ENCODE results near the gene CNIH2.
"Not testable (repeated sequence)": the region's sequence is repeated elsewhere in the genome, so short reads cannot be mapped to it uniquely, and the experiment has no call there.

CNIH2 gene

DNA sequence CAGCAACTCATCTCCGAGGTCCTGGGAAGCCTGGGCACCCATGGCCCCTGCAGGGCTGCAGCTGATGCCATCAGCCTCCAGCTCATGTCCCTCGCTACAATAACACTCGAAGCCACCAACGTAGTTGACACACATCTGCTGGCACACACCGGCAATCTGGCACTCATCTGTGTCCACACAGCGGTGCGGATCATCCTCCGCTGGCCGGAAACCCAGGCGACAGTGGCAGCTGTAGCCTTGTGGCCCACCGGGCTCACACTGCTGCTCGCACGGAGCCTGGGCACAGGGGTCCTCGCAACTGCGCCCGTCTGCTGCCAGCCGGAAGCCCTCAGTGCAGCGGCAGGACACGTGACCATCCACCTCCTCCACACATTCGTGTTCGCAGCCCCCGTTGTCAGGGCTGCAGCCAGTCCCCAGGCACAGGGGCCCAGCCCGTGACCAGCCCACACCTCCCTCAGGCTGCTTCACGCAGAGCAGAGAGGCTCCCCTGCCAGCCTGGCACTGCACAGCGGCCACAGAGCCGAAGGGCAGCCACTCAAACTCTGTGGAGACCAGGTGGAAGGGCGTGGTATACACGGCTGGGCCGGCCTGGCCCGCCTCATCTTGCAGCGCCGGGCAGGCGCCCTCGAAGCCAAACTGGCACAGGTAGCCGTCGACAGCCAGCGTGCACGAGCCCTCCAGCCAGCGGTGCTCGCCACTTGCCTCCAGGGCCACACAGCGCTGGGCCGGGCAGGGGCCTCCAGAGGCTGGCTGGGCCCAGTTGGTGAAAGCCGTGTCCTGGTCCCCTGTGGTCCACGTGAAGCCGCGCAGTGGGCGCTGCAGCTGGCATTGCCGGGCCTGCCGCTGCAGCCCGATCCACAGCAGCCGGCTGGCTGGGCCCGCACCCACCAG lies 38.2 kb downstream of the CNIH2 start:
- no peak for DNase-seq (ENCODE audit: extremely low spot score)
- no peak for TF ChIP-seq FOXK2 (IDR thresholded peaks at IDR 0.05)
- TF ChIP-seq, protein P1, sequence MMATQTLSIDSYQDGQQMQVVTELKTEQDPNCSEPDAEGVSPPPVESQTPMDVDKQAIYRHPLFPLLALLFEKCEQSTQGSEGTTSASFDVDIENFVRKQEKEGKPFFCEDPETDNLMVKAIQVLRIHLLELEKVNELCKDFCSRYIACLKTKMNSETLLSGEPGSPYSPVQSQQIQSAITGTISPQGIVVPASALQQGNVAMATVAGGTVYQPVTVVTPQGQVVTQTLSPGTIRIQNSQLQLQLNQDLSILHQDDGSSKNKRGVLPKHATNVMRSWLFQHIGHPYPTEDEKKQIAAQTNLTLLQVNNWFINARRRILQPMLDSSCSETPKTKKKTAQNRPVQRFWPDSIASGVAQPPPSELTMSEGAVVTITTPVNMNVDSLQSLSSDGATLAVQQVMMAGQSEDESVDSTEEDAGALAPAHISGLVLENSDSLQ (IDR thresholded peaks at IDR 0.05): no peak
- no peak for TF ChIP-seq CTBP1 (IDR thresholded peaks at IDR 0.05; ENCODE audit: borderline replicate concordance)
- no peak for TF ChIP-seq FOXM1 (IDR thresholded peaks at IDR 0.05; ENCODE audit: borderline replicate concordance)
- TF ChIP-seq ZNF384 (IDR thresholded peaks at IDR 0.05): no peak
- TF ChIP-seq HDGF (IDR thresholded peaks at IDR 0.05; ENCODE audit: borderline replicate concordance): no peak
- TF ChIP-seq FOXA1 (IDR thresholded peaks at IDR 0.05): no peak
- TF ChIP-seq SP1 (IDR thresholded peaks at IDR 0.05): no peak
- TF ChIP-seq L3MBTL2 (conservative IDR thresholded peaks at IDR 0.05): no peak
- TF ChIP-seq TARDBP (IDR thresholded peaks at IDR 0.05): no peak
- no peak for TF ChIP-seq LEF1 (IDR thresholded peaks at IDR 0.05; ENCODE audit: borderline replicate concordance)
- no peak for TF ChIP-seq NFRKB (IDR thresholded peaks at IDR 0.05)
- TF ChIP-seq SUZ12 (IDR thresholded peaks at IDR 0.05): no peak
- TF ChIP-seq BHLHE40 (IDR thresholded peaks at IDR 0.05; ENCODE audit: borderline replicate concordance): no peak
- TF ChIP-seq ARNT (IDR thresholded peaks at IDR 0.05): no peak
- TF ChIP-seq ELF4 (IDR thresholded peaks at IDR 0.05): no peak
- POLR2A ChIA-PET: interaction anchor here (0.7 to 1.5 kb wide), 2 partner anchors 17 to 27 kb away, joined by 3 to 6 read pairs; partner anchors contain the start of gene YIF1A
- CTCF ChIA-PET: no interaction called here

DNA sequence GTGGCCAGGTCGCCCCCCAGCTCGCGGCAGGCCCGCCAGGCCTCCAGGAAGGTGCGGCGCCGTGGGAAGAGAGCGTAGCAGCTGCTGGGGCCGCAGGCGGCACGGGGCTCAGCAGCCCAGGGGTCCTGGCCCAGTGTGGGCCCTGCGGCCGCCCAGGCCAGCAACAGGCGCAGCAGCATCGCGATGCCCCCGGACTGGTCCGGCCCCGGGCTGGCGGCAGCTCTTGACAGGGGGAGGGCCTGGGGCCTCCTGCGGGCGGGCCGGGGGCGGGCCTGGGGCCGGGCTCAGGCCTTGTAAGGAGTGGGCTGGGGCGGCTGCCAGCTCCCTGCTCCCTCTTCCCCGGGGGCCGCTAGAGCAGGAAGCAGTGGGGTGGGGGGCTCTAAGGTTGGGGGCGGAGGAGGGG lies 38.9 kb downstream of the CNIH2 start, which contains the start of gene CD248:
Gene CD248 (minus strand): TSS at position 196 of the 403 bp plus-strand sequence. CDS start 17 bp downstream, at position 179.
- POLR2A ChIA-PET: no interaction called here
- CTCF ChIA-PET: no interaction called here
- DNase-seq (ENCODE audit: extremely low spot score): no peak
- no peak for TF ChIP-seq CTBP1 (IDR thresholded peaks at IDR 0.05; ENCODE audit: borderline replicate concordance)
- no peak for TF ChIP-seq SUZ12 (IDR thresholded peaks at IDR 0.05)
- TF ChIP-seq TARDBP (IDR thresholded peaks at IDR 0.05): no peak
- TF ChIP-seq ELF4 (IDR thresholded peaks at IDR 0.05): no peak
- TF ChIP-seq LEF1 (IDR thresholded peaks at IDR 0.05; ENCODE audit: borderline replicate concordance): no peak
- TF ChIP-seq FOXM1 (IDR thresholded peaks at IDR 0.05; ENCODE audit: borderline replicate concordance): no peak
- TF ChIP-seq ZNF384 (IDR thresholded peaks at IDR 0.05): no peak

DNA sequence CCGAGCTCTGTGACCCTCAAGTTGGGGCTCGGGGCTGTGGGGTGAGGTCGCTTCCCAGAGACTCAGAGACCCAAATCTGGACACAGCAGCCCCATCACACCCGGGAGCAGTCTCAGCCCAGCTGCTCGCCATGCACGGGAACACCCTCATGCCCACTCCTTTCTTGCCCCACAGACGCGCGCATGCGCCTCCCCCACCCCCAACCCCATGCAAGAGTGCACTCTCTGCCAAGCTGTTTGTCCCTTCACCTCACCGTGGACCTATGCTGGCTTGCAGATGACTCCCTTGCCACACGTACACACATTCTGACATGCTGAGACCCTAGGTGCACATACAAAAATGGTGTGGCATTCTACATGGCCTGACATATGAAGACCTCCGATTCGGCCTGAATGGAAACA lies 39.3 kb downstream of the CNIH2 start:
- CTCF ChIA-PET: no interaction called here
- TF ChIP-seq LEF1 (IDR thresholded peaks at IDR 0.05; ENCODE audit: borderline replicate concordance): no peak
- TF ChIP-seq CTBP1 (IDR thresholded peaks at IDR 0.05; ENCODE audit: borderline replicate concordance): no peak
- TF ChIP-seq ZNF384 (IDR thresholded peaks at IDR 0.05): no peak
- no peak for TF ChIP-seq ARNT (IDR thresholded peaks at IDR 0.05)
- TF ChIP-seq L3MBTL2 (conservative IDR thresholded peaks at IDR 0.05): no peak
- no peak for TF ChIP-seq ELF4 (IDR thresholded peaks at IDR 0.05)
- TF ChIP-seq FOXK2 (IDR thresholded peaks at IDR 0.05): no peak
- no peak for TF ChIP-seq FOXM1 (IDR thresholded peaks at IDR 0.05; ENCODE audit: borderline replicate concordance)
- TF ChIP-seq, protein P1 (IDR thresholded peaks at IDR 0.05): no peak
- TF ChIP-seq FOXA1 (IDR thresholded peaks at IDR 0.05): no peak
- TF ChIP-seq TARDBP (IDR thresholded peaks at IDR 0.05): no peak
- no peak for TF ChIP-seq HDGF (IDR thresholded peaks at IDR 0.05; ENCODE audit: borderline replicate concordance)
- TF ChIP-seq NFRKB (IDR thresholded peaks at IDR 0.05): no peak
- DNase-seq (ENCODE audit: extremely low spot score): no peak
- POLR2A ChIA-PET: interaction anchor here (0.9 kb wide), 1 partner anchor 28 kb away, joined by 4 read pairs; the partner anchor contains the start of gene YIF1A

DNA sequence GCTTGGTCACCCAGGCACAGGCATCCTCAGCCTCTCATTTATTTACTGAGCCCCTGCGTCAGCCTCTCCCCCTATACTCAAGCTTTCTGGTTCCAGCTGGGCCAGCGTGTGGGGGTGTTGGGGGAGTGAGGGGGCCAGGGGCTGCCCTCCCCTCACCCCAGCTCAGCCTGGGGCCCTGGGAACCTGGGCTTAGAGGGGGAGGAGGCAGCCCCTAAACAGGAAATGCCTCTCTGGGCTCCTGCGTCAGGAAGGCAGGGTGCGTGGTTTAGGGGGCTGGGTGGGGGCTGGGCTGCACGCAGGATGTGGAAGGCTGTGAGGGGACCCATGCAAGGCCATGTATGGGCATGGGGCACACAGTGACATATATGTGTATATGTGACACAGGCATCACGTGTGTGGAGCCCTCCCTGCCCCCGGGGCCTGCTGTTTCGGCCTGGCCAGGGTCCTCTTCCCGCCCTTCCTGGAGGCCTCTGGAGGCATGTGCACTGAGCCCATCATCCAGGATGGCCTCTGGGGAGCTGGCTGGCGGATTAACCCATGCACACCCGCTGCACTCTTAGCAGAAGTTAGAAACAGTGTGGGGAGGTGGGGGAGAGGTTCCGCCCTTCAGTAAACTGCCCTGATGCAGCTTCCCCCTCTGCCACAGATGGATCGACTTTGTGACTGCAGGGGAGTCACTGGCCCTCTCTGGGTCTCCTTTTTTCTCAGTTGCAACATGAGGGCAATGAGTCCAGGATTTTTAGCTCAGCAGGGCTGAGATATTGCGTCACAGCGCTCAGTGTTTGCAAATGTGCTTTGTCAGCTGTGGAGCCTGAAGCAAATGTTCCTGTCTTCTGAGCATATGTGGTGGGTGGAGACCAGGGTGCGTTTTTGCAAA lies 40.0 kb downstream of the CNIH2 start:
- TF ChIP-seq, protein P1 (IDR thresholded peaks at IDR 0.05): no peak
- TF ChIP-seq BHLHE40 (IDR thresholded peaks at IDR 0.05; ENCODE audit: borderline replicate concordance) (no peak), CTBP1 (IDR thresholded peaks at IDR 0.05; ENCODE audit: borderline replicate concordance) (no peak), FOXK2 (IDR thresholded peaks at IDR 0.05) (no peak), LEF1 (IDR thresholded peaks at IDR 0.05; ENCODE audit: borderline replicate concordance) (no peak), SP1 (IDR thresholded peaks at IDR 0.05) (no peak), ELF4 (IDR thresholded peaks at IDR 0.05) (no peak), HDGF (IDR thresholded peaks at IDR 0.05; ENCODE audit: borderline replicate concordance) (no peak), FOXA1 (IDR thresholded peaks at IDR 0.05) (no peak), ZNF384 (IDR thresholded peaks at IDR 0.05) (no peak), SUZ12 (IDR thresholded peaks at IDR 0.05) (no peak), NFRKB (IDR thresholded peaks at IDR 0.05) (no peak), ARNT (IDR thresholded peaks at IDR 0.05) (no peak), L3MBTL2 (conservative IDR thresholded peaks at IDR 0.05) (no peak), FOXM1 (IDR thresholded peaks at IDR 0.05; ENCODE audit: borderline replicate concordance) (no peak), TARDBP (IDR thresholded peaks at IDR 0.05) (no peak)
- ChIA-PET POLR2A (interaction anchor here (0.9 to 1.1 kb wide), 2 partner anchors 12 to 29 kb away, joined by 3 to 4 read pairs; partner anchors contain the start of gene YIF1A), CTCF (no interaction called here)
- DNase-seq (ENCODE audit: extremely low spot score): no peak

DNA sequence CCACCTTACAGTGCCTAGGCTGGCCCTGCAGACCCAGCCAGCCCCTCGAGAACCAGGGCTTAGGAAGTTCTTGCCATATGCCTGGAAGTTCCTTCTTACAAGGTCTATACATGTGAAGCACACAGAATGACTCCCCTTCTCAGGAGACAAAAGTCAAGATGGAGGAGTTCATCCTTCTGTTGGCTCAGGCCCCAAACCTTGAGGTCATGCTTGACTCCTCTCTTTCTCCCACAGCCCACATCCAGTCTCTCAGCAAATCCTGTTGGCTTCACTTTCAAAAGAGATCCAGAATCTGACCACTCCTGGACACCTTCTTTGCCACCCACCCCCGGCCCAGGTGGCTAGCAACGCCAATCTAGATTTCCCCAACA lies 40.6 kb downstream of the CNIH2 start:
- ChIA-PET POLR2A (interaction anchor here (1.1 kb wide), 1 partner anchor 13 kb away, joined by 3 read pairs; no protein-coding TSS in a partner anchor), CTCF (no interaction called here)
- TF ChIP-seq FOXM1 (IDR thresholded peaks at IDR 0.05; ENCODE audit: borderline replicate concordance): no peak
- no peak for TF ChIP-seq BHLHE40 (IDR thresholded peaks at IDR 0.05; ENCODE audit: borderline replicate concordance)
- TF ChIP-seq ARNT (IDR thresholded peaks at IDR 0.05): no peak
- TF ChIP-seq, protein P1 (IDR thresholded peaks at IDR 0.05): no peak
- no peak for TF ChIP-seq FOXA1 (IDR thresholded peaks at IDR 0.05)
- no peak for TF ChIP-seq SP1 (IDR thresholded peaks at IDR 0.05)
- no peak for TF ChIP-seq NFRKB (IDR thresholded peaks at IDR 0.05)
- TF ChIP-seq HDGF (IDR thresholded peaks at IDR 0.05; ENCODE audit: borderline replicate concordance): no peak
- no peak for TF ChIP-seq ELF4 (IDR thresholded peaks at IDR 0.05)
- no peak for DNase-seq (ENCODE audit: extremely low spot score)

DNA sequence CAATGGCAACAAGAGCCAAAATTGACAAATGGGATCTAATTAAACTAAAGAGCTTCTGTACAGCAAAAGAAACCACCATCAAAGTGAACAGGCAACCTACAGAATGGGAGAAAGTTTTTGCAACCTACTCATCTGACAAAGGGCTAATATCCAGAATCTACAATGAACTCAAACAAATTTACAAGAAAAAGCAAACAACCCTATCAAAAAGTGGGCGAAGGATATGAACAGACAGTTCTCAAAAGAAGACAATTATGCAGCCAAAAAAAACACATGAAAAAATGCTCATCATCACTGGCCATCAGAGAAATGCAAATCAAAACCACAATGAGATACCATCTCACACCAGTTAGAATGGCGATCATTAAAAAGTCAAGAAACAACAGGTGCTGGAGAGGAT lies 42.3 kb downstream of the CNIH2 start:
- CTCF ChIA-PET; DNase-seq (ENCODE audit: extremely low spot score); POLR2A ChIA-PET: not testable (repeated sequence)

DNA sequence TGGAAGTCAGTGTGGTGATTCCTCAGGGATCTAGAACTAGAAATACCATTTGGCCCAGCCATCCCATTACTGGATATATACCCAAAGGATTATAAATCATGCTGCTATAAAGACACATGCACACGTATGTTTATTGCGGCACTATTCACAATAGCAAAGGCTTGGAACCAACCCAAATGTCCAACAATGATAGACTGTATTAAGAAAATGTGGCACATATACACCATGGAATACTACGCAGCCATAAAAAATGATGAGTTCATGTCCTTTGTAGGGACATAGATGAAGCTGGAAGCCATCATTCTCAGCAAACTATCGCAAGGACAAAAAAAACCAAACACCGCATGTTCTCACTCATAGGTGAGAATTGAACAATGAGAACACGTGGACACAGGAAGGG lies 42.8 kb downstream of the CNIH2 start:
- DNase-seq (ENCODE audit: extremely low spot score); POLR2A ChIA-PET; CTCF ChIA-PET: not testable (repeated sequence)

Measured in HEK293T (cell line).